ENCODE measurements around the gene RND3. TPM values are rescaled to one million over a fixed set of nuclear protein-coding genes. Genes with fewer than 3 reads are reported as not detected.

RND3 gene
- total and polyA plus RNA-seq, 2 of the 13 experiments (the other 11 are each of a cell fraction or from before 2014, with no cell fraction given) = 0.13 to 0.42 TPM

DNA sequence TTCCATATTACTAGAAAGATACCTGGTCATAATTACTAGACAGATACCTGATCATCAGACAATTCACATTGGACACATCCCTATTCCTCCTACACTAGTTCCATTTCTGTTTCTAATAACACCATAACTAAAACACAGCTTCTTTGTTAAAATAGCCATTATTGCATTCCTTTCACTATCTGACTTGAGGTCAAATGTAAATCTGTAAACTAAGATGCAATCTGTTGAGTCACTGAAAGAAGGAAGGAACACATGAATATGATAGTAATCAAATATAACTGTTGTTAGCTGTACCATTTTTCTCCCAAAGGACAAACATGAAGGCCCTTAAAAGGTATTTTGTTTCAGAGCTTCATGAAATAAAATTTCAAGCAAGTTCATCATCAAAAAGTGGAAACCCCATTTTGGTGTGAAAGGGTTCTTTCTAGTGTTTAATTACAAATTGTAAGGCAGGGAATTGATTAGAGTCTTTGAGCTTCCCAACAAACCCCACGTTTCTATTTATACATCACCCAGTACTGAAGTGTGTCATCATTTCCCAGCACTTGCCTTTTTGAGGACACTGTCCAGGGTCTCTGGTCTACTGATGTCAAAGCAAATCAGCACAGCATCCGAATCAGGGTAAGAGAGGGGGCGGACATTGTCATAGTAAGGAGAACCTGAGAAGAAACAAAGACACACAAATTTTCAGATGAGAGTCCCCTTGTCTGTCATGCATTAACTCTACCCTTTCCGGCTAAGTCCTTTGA is 13.0 kb downstream of the RND3 start (continued):
- TF ChIP-seq CREB3 (CRISPR knock-in tag; IDR thresholded peaks at IDR 0.05) = no peak

GRCh38 chr2:150473767-150474166 is 13.7 kb downstream of the RND3 start:
- TF ChIP-seq ZBTB8A (CRISPR knock-in tag; IDR thresholded peaks at IDR 0.05; ENCODE audit: borderline replicate concordance, low read depth) (no peak), ZNF547 (CRISPR knock-in tag; IDR thresholded peaks at IDR 0.05) (no peak), ZGPAT (CRISPR knock-in tag; IDR thresholded peaks at IDR 0.05) (no peak), EED (CRISPR knock-in tag; IDR thresholded peaks at IDR 0.05) (no peak), ZNF703 (CRISPR knock-in tag; IDR thresholded peaks at IDR 0.05; ENCODE audit: borderline replicate concordance) (no peak), ZNF839 (CRISPR knock-in tag; IDR thresholded peaks at IDR 0.05; ENCODE audit: borderline replicate concordance) (no peak)
- ATAC-seq (no peak), DNase-seq (ENCODE audit: low spot score) (no peak), FAIRE-seq (no peak)
- no peak overlapping the region for H3K27ac ChIP-seq (ENCODE audit: extremely low read length, insufficient read depth, low read length)
- no peaks in the 10 kb centered on the region for H3K79me2 ChIP-seq (ENCODE audit: insufficient read depth, low read length)
- no peaks in the 10 kb centered on the region for H4K20me1 ChIP-seq (ENCODE audit: insufficient read depth, low read length)
- CTCF ChIA-PET (ENCODE audit: low intra/inter-chr PET ratio, low total read pairs) = no interaction called here
- no peak overlapping the region for H3K9ac ChIP-seq (ENCODE audit: insufficient read depth, low read depth, low read length)
- POLR2A ChIA-PET = no interaction called here
- no peak overlapping the region for H2AFZ ChIP-seq (ENCODE audit: low read length)
- 40% methylated on average over 3 of the region's 3 CpGs for WGBS (ENCODE audit: low lambda C conversion rate)
- no TSS peak for BruUV-seq (replicated peaks)
- H3K4me2 ChIP-seq (ENCODE audit: low read depth, low read length) = no peak overlapping the region
- in situ Hi-C loops (cut with HindIII; ENCODE audit: extremely low pct_ligation_motif_present, low pct_unique_long_range_greater_than_20kb) (no loop called here), intact Hi-C loops (cut with micrococcal nuclease; ENCODE audit: unreplicated experiment) (no loop called here)
- H3K4me3 ChIP-seq (replicated peaks in 1 of 3; ENCODE audit: insufficient read depth in 1 of 3, low read depth in 2 of 3, low read length in 3 of 3) = no peak overlapping the region
- H3K9me3 ChIP-seq (ENCODE audit: low read length) = no peaks in the 10 kb centered on the region
- no peaks in the 10 kb centered on the region for H3K4me1 ChIP-seq (ENCODE audit: insufficient read depth, low read length)
- no peaks in the 10 kb centered on the region for H3K27me3 ChIP-seq (ENCODE audit: control insufficient read depth in 1 of 2, insufficient read depth in 2 of 2, low read length in 2 of 2)
- H3K36me3 ChIP-seq (replicated peaks in 1 of 2; ENCODE audit: control insufficient read depth in 1 of 2, insufficient read depth in 2 of 2, low read length in 2 of 2) = no peaks in the 10 kb centered on the region

All from HepG2 (cell line).